AG04450 (cell line): Measurements from ENCODE around the gene PACRG. TPM values are rescaled to one million over a fixed set of nuclear protein-coding genes. Genes with fewer than 3 reads are reported as not detected.

Experiments
- CTCF ChIA-PET: fragments of 300-600, 350-600 bp; formaldehyde crosslinking; extraction: SDS; loops from one replicate; lab custom pipeline; 2022; ENCODE audit warnings: antibody characterized with exemption, inconsistent platforms; lab: Charles Lee
- POLR2A ChIA-PET: fragments of 350-600 bp; formaldehyde crosslinking; extraction: SDS; loops from one replicate; lab custom pipeline; 2021; ENCODE audit warnings: antibody characterized with exemption, inconsistent platforms; lab: Yijun Ruan, JAX
- DNase-seq: peaks from one replicate; pipeline ENCODE4 v3.0.0-alpha.2; 2011; ENCODE audit warnings: low read depth, low spot score
- H3K27ac ChIP-seq: one replicate; pipeline ENCODE4 v1.5.1; 2012; ENCODE audit warnings: low read depth, low read length, control low read depth
- H3K27me3 ChIP-seq: one replicate; pipeline ENCODE4 v1.6.0; 2012; ENCODE audit warnings: low read length; ENCODE audit not compliant: control insufficient read depth, insufficient read depth
- H3K4me3 ChIP-seq: 2 replicates; pipeline ENCODE4 v1.5.1; 2011; ENCODE audit warnings: mild to moderate bottlenecking, low read depth, low read length, control low read depth
- H3K9me3 ChIP-seq: 2 replicates; pipeline ENCODE4 v1.5.1; 2012; ENCODE audit warnings: low read length; ENCODE audit not compliant: control insufficient read depth, insufficient read depth
- CTCF ChIP-seq: IDR thresholded peaks from 2 replicates; pipeline ENCODE4 v1.5.1; 2011; ENCODE audit warnings: low read depth, low read length, control low read depth, inconsistent platforms
- polyA plus RNA-seq: library from polyadenylated mRNA; depleted of rRNA; stranded (reverse); fragments of >200 nt; gene quantifications from 2 replicates; pipeline ENCODE4 v1.2.3, GENCODE V29; 2011

The PACRG gene
- polyA plus RNA-seq, 1 experiment: not detected

GRCh38 chr6:163026893-163027292 lies 299.1 kb downstream of the PACRG start:
- Histone ChIP-seq H3K4me3 (no peak overlapping the region), H3K27ac (no peak overlapping the region), H3K27me3 (no peaks in the 10 kb centered on the region), H3K9me3 (peaks cover 14% of the 10 kb centered on the region)
- TF ChIP-seq CTCF: no peak
- ChIA-PET CTCF (no interaction called here), POLR2A (no interaction called here)
- DNase-seq: no peak

GRCh38 chr6:163030980-163031379 lies 303.2 kb downstream of the PACRG start:
- no peak for DNase-seq
- ChIA-PET POLR2A (no interaction called here), CTCF (interaction anchor here (0.9 kb wide), 1 partner anchor 14 kb away, joined by 3 read pairs; no protein-coding TSS in a partner anchor)
- peaks cover 9% of the 10 kb centered on the region; the same call in 1 of the 2 replicates for H3K9me3 ChIP-seq
- TF ChIP-seq CTCF: no peak
- no peak overlapping the region for H3K27ac ChIP-seq
- H3K4me3 ChIP-seq: no peak overlapping the region
- H3K27me3 ChIP-seq: no peaks in the 10 kb centered on the region

GRCh38 chr6:163031931-163032330 lies 304.2 kb downstream of the PACRG start:
- POLR2A ChIA-PET: no interaction called here
- TF ChIP-seq CTCF: no peak
- no peak overlapping the region for H3K4me3 ChIP-seq
- no peak for DNase-seq
- no peaks in the 10 kb centered on the region for H3K27me3 ChIP-seq
- H3K27ac ChIP-seq: no peak overlapping the region
- H3K9me3 ChIP-seq: peaks cover 9% of the 10 kb centered on the region; the same call in 1 of the 2 replicates
- CTCF ChIA-PET: no interaction called here

- no peak for TF ChIP-seq CTCF
- H3K27me3 ChIP-seq: no peaks in the 10 kb centered on the region
- POLR2A ChIA-PET: no interaction called here
- H3K4me3 ChIP-seq: no peak overlapping the region
- CTCF ChIA-PET: no interaction called here
- no peak overlapping the region for H3K27ac ChIP-seq
- H3K9me3 ChIP-seq: peaks cover 15% of the 10 kb centered on the region
- no peak for DNase-seq
Measured at GRCh38 chr6:163036160-163036645, 308.4 kb downstream of the PACRG start.

- no peak overlapping the region for H3K27ac ChIP-seq
- ChIA-PET CTCF (no interaction called here), POLR2A (no interaction called here)
- H3K27me3 ChIP-seq: no peaks in the 10 kb centered on the region
- TF ChIP-seq CTCF: no peak
- peaks cover 17% of the 10 kb centered on the region for H3K9me3 ChIP-seq
- DNase-seq: no peak
- H3K4me3 ChIP-seq: no peak overlapping the region
Measured at GRCh38 chr6:163038317-163038716, 310.5 kb downstream of the PACRG start.
